LoVo (cell line): Measurements from ENCODE around the gene ZNF12.
"Not testable (repeated sequence)": the region's sequence is repeated elsewhere in the genome, so short reads cannot be mapped to it uniquely, and the experiment has no call there.

Source experiments
- DNase-seq: peaks from one replicate; pipeline ENCODE4 v3.0.0-alpha.2; 2016; ENCODE audit warnings: low spot score

ZNF12 gene

GRCh38 chr7:6691609-6692106, 15.1 kb downstream of the ZNF12 start:
- DNase-seq: no peak

- DNase-seq: no peak
These were observed 15.6 kb downstream of the ZNF12 start for GRCh38 chr7:6691103-6691502.

GRCh38 chr7:6680146-6680545, 26.6 kb downstream of the ZNF12 start:
- DNase-seq: no peak

- no peak for DNase-seq
These were observed 30.8 kb downstream of the ZNF12 start for GRCh38 chr7:6675807-6676405.

GRCh38 chr7:6670851-6671250, 35.9 kb downstream of the ZNF12 start:
- not testable (repeated sequence) for DNase-seq

GRCh38 chr7:6658618-6659345, 48.0 kb downstream of the ZNF12 start:
- DNase-seq: no peak

- DNase-seq: no peak
These were observed 50.3 kb downstream of the ZNF12 start for GRCh38 chr7:6656413-6656812.

- no peak for DNase-seq
These were observed 50.9 kb downstream of the ZNF12 start for GRCh38 chr7:6655636-6656385.

GRCh38 chr7:6654842-6655610, 51.7 kb downstream of the ZNF12 start:
- DNase-seq: no peak

- DNase-seq: no peak
These were observed 52.5 kb downstream of the ZNF12 start for GRCh38 chr7:6654113-6654841.

- DNase-seq: no peak
These were observed 53.4 kb downstream of the ZNF12 start for GRCh38 chr7:6653071-6654003.

GRCh38 chr7:6652446-6653011, 54.2 kb downstream of the ZNF12 start:
- DNase-seq: no peak

GRCh38 chr7:6651851-6652445, 54.8 kb downstream of the ZNF12 start:
- no peak for DNase-seq

- no peak for DNase-seq
These were observed 56.2 kb downstream of the ZNF12 start for GRCh38 chr7:6650521-6651011.

GRCh38 chr7:6650086-6650485, 56.7 kb downstream of the ZNF12 start:
- DNase-seq: no peak

GRCh38 chr7:6649241-6649961, 57.3 kb downstream of the ZNF12 start:
- DNase-seq: no peak

GRCh38 chr7:6648815-6649104, 58.0 kb downstream of the ZNF12 start:
- no peak for DNase-seq

GRCh38 chr7:6648066-6648814, 58.5 kb downstream of the ZNF12 start:
- DNase-seq: no peak
